A673 (cell line): ENCODE data around the gene PCK1.

Experiments used
- CTCF ChIP-seq: fragments of 300-800, 200-600 bp; sonication (generic); conservative IDR thresholded peaks from 2 replicates; pipeline ENCODE4 v1.5.1; 2017; ENCODE audit warnings: low read depth, mild to moderate bottlenecking, antibody characterized with exemption, low read length, moderate library complexity, mixed read lengths
- EZH2 ChIP-seq: fragments of 200-600 bp; sonication (generic); IDR thresholded peaks from 2 replicates; pipeline ENCODE4 v1.6.1; 2017; ENCODE audit warnings: borderline replicate concordance, low read depth, mild to moderate bottlenecking, mixed read lengths, antibody characterized with exemption, low read length; ENCODE audit not compliant: poor library complexity, severe bottlenecking

GRCh38 chr20:57577679-57578475 is 17.0 kb downstream of the PCK1 start:
- no peak for TF ChIP-seq CTCF
- no peak for TF ChIP-seq EZH2
